ENCODE measurements around the gene AIFM3.
"Not testable (repeated sequence)": the region's sequence is repeated elsewhere in the genome, so short reads cannot be mapped to it uniquely, and the experiment has no call there.

AIFM3 gene

DNA sequence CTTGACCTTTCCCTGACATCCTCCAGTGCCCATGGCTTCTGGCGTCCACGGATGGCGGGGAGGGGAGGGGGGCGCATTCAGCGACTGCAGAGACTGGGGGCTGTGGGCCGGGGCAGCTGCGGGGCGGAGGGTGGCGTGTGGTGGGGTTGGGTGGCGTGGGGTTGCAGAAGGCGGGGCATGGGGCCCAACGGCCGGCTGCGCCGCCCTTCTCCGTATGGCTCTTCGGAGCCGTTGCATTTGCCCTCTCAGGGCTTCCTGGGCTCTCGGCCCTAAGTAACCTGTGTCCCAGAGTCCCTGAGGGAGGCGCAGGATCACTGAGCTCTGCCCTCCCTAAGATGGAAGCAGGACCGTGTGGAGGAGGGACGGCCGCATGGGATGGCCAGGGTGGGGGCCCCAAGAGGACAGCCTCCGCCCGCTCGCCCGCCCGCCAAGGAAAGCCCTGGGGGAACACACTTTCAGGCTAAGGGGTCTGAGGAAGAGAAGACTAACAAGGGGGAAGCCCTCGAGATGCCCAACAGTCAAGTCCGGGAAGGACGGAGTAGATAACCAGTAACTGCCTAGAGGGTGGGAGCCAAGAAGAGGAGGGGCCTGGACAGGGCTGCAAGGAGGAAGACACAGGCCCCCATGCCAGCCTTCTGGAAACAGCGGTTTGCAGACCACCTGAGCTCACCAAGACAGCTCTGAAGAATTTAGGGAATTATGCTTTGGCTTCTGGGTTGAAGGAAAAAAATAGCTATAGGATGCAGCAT is 9.2 kb upstream of the AIFM3 start:
- DNase-seq (ENCODE audit: low spot score), result no peak

DNA sequence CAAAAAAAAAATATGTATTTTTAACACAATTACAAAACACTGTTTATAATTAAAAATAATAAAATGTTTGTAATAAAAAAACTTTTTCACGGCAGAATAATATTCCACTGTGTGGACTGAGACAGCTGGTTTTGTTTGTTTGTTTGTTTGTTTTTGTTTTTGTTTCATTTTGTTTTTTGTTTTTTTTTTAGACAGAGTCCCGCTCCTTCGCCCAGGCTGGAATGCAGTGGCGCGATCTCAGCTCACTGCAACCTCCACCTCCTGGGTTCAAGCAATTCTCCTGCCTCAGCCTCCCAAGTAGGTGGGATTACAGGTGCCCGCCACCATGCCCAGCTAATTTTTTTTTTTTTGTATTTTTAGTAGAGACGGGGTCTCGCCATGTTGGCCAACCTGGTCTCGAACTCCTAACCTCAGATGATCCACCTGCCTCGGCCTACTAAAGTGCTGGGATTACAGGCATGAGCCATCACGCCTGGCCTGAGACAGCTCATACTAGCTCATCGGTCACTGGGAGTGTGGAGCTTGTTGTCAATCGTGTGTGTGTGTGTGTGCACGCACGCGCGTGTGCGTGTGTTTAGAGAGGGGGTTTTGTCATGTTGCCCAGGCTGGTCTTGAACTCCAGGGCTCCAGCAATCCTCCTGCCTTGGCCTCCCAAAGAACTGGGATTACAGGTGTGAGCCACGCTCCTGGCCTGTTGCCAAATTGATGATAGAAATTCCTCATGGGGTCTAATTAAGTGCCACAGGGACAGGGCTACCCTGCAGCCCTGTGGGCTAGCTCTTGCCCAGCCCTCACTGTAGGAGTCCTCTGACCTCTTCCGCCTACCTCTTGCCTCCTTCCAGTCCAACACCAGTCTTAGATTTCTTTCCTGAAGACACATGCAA is 7.2 kb upstream of the AIFM3 start:
- no peak for DNase-seq (ENCODE audit: low spot score)

DNA sequence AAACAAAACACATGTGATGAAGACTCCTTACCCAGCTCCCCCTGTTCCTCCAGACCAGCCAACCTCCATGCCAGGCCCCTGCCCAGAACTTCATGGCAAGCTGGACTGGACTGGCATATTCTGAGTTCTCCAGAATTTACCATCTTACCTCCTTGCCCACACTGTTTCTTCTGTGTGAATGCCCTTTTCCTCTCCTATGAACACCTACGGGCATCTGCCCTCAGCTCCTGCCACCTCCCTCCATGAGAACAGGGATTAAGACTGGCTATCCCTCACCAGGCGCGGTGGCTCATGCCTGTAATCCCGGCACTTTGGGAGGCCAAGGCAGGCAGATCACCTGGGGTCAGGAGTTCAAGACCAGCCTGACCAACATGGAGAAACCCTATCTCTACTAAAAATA is 6.4 kb upstream of the AIFM3 start:
- DNase-seq (ENCODE audit: low spot score), result no peak

DNA sequence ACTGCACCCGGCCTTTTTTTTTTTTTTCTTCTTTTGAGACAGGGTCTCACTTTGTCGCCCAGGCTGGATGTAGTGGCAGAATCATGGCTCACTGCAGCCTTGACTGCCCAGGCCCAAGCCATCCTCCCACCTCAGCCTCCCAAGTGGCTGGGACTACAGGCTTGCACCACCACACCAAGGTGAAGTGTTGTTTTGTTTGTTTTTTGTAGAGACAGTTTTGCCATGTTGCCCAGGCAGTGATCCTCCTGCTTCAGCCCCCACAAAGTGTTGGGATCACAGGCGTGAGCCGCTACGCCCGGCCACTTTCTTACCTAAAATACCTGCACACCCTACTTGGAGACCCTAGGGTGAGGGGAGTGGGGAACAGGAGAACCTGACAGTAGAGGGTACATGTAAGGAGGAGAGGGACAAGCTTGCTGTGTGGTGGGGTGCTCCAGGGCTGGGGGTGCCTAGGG is 4.5 kb upstream of the AIFM3 start:
- no peak for DNase-seq (ENCODE audit: low spot score)

DNA sequence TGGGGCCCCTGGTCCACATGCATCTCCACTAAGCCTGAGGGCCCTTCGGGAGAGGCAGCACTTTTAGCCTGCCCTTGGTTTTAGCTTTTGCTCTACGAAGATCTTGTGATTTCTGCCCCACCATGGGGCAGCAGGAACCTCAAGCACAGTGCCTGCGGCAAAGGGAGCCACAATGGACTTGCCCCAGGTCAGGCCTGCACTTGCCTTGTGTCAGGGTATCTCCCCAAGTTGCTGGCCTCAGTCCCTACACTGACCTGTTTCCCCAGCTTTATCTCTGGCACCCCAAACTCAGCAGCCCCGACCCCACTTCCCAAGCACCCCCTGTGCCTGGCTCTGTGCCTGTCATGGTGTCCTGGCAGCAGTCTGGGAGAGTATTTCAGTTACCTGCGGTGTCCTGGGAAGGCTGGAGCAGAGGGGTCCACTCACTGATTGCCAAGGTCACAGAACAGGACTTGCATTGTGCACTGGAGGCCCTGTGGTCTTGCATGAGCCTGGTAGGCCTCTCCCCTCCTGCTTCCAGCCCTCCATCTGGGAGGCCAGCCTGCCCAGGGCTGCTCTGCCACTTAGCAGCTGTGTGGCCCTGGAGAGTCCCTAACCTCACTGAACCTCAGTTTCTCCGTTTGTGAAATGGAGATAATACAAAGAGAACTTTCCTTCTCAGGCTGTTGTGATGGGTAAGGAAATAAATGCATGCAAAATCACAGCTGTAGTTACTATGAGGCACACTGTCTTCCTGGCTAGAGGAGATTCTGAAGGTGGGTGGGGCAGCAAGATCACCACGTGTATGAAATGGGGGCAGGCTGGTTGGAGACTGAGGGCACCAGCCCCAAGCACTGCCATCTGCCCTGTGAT is 3.6 kb upstream of the AIFM3 start:
- DNase-seq (ENCODE audit: low spot score), result no peak

DNA sequence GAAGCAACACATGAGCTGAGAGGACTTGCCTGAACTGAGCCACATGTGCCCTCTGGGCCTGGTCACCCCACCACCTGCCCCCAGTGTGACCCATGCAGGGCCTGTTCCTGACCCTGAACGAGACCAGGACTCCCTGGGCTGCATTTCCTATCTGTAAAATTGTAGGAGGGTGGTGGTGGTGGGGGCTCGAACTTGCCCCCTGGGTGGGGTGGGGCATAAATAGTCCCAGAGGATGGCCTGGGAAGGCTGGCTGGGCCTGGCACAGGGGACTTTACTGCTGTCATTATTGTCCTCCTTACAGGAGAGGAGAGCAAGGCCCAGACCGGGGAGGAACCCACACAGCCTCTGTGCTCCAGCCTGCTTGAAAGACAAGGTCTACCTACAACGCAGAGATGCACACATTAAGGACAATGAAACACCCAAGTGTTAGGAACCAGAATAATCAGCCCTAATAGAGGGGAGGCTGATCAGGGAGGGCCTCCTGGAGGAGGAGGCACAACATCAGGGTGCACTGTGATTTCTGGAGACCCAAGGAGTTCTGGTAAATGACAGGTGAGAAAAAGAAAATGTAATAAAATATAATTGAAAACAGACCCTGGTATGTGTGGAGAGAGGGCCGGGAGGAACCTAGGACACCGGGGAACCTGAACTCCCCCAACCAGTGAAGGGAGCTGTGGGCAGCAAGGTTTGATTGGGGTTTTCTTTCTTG is 2.8 kb upstream of the AIFM3 start:
- no peak for DNase-seq (ENCODE audit: low spot score)

DNA sequence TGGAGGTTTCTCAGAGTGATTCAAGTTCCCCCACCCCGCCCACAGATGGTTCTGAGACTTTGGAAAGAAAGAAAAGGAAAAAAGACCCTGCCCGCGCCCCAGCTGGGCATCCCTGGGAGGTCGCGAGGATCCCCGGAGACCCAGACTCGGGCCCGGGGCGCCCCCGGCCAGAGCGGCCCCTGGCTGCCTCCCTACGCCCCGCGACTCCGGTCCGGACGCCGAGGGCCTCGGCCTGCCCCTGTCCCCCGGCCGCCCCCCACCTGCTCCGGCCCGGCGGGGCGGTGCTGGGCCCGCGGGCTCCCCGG is 2.3 kb upstream of the AIFM3 start:
- DNase-seq (ENCODE audit: low spot score), result no peak

DNA sequence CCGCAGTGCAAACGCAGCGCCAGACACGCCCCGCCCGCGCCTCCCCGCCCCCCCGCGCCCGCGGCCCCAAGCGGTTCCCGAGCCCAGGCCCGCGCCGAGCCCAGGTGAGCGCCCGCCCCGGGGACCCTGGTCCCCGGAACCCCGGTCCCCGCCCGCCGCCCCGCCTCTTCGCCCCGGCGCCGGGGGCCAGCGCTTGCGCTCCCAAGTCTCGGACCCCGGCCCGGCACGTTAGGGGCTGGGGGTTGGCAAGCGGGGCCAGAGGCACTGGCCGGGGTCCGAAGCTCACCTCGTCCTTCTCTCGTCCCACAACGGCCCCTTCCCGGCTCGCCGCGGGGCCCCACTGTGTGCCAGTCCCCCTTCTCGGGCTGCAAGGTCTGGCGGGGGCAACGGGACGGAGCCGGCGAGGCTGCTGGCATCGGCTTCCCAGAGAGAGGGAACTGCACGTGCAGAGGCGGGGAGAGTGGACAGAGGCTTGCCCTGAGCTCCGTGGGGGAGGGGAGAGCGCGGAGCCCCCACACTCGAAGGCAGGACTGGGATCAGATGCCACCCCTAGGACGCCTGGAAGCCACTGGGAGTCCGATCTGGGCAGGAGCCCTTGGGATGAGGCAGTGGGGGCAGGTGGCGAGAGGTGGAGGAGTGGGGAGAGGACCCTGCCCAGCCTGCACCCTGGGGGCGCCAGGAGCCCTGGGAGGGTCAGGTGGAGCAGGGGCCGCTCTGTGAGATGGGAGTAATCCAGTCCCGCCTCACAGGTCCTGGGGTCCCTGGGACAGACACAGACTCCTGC is 1.8 kb upstream of the AIFM3 start:
- no peak for DNase-seq (ENCODE audit: low spot score)

DNA sequence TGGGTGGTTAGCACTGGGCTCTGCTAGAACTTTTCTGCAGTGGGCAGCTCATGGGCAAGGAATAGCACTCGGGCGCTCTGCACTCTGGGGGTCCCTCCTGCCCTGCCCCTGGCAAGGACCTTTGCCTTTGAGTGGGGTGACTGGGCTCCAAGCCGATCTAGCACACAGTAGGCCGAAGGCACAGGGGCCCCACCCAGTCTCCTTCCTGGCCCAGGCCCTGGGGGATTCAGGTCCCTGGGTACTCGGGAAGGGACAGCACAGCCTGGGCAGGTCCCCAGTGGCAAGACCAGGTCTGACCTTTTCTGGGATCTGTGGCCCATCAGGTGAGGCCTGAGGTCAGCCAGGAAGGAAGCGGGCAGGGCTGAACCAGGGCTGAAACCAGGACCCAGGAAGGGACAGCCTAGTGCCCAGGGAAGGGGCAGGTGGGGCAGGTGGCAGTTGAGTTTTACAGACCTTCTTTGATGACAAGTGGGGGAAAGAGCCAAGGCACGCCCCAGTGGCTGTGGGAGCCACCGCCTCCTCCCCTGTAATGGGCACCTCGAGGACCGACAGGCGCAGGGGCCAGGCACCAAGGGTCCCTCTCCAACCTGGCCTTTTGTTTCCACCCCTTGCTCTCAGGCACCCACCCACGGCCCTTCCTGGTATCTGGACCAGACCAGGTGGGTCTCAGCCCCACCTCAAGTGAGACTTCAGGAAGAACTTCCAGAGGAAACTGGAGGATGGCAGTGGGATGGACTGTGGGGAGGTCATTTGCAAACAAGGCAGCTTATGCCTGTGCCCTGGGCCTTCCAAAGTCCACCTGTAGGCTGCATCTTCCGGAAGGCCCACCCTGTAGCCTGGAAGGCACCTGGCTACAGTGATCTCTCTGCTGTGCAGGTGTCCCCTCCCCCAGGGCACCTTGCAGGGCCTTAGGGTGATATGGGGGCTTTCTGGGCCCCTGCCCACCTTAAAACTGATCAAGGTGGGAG is 883 bp upstream of the AIFM3 start:
- no peak for DNase-seq (ENCODE audit: low spot score)

DNA sequence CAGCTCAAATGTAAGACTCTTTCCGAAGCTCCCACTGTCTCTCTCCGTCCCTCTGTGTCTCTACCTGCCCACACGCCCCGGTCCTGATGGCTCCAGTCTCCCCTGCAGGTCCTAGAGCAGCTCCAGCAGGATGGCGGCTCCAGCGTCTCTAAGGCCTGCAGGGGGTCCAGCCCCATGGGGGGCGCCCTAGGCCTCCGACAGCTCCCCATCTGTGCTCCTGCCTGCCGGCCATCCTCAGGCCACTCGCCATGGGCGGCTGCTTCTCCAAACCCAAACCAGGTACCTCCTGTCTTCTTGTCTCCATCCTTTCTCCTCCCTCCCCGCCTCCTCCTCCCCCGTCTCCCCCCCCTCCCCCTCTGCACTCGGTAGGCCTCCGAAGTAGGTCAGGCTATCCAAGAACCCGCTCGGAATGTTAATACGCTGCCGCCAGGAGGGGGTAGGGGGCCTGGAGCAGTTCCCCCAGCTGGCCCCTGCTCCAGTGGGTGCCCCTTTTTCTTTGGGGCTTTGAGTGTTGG is 699 bp downstream of the AIFM3 start:
- DNase-seq (ENCODE audit: low spot score), result no peak

DNA sequence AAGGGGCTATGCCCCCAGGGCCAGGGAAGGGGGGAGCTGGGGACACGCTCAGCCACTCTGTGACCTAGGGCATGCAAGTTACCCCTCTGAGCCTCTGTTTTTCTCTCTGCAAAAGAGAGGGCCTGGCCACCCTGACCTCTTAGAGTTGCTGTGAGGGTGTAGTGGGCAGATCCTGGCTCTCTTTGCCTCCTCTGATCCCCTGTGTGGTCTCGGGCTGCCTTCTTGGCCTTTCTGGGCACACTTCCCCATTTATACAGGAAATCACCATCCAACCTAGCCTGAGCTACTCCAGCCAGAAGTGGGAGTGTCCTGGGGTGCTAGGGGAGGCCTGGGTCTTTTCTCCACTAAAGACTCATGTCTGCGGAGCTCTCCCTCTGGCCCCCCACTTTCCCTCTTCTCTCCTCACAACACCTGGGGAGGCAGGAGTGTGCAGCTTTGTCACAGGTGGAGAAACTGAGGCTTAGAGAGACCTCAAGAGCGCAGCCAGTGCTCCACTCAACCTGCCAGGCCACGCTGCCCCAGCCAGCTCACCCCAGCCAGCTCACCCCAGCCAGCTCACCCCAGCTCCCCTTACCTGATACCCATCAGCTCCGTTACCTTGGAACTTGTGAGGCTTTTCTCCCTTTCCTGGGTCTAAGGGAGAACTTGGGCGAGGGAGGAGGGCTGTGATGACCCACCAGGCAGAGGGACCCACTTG is 1.4 kb downstream of the AIFM3 start:
- no peak for DNase-seq (ENCODE audit: low spot score)

DNA sequence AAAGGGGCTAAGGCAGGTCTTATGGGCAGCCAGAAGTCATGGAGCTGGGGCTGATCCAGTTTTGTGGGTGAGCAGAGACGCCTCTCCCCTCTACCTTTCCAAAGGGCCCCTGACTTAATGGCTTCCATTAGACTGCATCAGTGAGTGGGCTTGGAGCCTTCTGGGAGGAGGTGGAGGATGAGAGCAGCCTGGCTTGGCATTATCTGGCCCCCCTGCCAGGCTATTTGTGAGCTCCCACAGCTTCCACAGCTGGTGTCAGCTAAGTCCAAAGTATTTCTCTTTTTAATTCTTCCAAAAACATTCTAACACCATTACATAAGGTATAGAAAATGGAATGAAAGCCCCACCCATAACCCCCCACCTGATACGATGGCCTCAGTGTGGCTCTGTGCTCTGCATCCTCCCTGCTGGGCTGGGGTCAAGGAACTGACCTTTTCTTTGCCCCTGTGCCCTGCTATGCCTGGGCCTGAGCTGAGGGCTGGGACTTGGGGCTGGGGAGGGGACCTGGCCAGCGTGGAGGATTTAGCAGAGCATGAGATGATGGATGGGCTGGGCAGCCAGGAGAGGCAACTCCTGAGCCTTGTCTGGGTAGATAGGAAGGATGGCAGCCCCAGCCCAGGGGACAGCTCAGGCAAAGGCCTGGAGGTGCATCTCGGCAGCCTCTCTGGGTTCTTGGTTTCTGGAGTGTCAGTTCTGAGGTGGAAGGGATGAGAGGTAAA is 4.0 kb downstream of the AIFM3 start:
- no peak for DNase-seq (ENCODE audit: low spot score)

DNA sequence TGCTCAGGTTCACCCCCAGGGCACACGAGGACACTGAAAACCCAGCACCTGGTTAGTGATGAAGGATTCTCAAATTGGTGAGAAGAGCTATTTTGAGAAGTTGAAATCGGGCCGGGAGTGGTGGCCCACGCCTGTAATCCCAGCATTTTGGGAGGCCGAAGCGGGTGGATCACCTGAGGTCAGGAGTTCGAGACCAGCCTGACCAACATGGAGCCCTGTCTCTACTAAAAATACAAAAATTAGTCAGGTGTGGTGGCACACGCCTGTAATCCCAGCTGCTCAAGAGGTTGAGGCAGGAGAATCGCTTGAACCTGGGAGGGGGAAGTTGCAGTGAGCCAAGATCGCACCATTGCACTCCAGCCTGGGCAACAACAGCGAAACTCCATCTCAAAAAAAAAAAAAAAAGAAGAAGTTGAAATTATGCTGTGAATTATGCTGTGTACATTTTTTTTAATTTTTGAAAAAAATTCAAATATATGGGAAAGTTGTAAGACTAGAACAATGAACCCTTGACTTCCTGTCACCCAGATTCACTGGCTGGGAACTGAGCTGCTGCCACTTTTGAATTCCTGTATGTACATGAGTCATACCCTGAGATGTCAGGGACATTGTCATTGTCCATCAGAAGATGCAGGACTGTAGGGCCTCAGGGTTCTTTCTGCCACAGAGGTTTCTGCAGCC is 5.1 kb downstream of the AIFM3 start:
- DNase-seq (ENCODE audit: low spot score), result not testable (repeated sequence)

DNA sequence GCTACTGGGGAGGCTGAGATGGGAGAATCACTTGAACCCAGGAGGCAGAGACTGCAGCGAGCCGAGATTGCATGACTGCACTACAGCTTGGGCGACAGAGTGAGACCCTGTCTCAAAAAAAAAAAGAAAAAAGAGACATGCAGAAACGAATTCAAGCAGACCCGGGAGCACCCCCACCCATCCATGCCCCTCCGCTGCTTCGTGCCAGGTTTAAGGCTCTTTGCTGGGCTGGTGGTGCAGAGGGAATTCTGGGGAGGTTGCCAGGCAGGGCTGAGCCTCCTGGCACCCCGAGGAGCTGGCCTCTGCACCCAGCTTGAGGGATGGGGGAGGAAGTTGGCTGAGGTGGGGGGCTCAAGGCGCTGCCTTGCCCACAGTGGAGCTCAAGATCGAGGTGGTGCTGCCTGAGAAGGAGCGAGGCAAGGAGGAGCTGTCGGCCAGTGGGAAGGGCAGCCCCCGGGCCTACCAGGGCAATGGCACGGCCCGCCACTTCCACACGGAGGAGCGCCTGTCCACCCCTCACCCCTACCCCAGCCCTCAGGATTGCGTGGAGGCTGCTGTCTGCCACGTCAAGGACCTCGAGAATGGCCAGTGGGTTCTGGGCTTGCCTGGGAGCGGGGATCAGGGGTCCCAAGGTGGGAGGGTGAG is 6.0 kb downstream of the AIFM3 start:
- DNase-seq (ENCODE audit: low spot score), result no peak

DNA sequence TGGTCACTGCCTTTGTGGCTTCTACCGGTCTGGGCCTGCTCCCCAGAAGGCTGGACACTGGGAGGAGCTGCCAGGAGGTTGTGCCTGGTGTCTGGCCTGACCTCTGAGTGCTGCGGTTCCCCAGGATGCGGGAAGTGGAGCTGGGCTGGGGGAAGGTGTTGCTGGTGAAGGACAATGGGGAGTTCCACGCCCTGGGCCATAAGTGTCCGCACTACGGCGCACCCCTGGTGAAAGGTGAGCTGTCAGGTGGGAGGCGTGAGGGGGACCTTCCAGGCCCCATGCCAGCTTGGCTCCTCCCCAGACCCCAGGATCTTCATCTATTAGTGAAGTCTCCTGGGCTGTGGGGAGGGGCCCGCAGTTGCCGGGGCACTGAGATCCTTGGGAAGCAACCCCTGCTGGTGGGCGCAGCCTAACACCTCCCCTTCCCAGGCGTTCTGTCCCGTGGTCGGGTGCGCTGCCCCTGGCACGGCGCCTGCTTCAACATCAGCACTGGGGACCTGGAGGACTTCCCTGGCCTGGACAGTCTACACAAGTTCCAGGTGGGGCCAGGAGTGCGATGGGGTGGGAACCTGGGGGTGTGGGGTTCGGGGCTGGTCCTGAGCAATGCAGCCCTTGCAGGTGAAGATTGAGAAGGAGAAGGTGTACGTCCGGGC is 6.7 kb downstream of the AIFM3 start:
- no peak for DNase-seq (ENCODE audit: low spot score)

DNA sequence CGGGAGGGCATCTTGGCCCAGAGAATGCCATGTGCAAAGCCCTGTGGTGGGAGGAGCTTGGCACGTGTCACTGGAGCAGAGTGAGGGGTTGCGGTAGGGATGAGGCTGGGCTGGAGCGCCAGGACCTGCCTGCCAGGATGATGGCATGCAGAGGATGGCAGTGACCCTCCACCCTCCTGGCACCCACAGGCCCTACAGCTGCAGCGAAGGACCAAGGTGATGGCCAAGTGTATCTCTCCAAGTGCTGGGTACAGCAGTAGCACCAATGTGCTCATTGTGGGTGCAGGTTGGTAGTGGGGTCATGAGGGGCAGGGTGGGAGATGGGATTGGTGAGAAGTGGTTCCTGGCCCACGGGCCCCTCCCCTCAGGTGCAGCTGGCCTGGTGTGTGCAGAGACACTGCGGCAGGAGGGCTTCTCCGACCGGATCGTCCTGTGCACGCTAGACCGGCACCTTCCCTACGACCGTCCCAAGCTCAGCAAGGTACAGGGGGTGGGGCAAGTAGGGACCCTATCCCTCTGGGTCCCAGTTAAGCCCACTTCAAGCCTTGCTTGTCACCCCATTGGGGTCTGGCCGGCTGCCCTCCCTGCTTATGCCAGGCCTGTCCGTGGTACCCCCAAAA is 7.4 kb downstream of the AIFM3 start:
- DNase-seq (ENCODE audit: low spot score), result no peak

Data from left forelimb (tissue), 1 donor.